Left ventricle myocardium inferior (tissue), 1 donor: ENCODE results near the gene ASMT. TPM values are rescaled to one million over a fixed set of nuclear protein-coding genes. Genes with fewer than 3 reads are reported as not detected.

ENCODE experiments used
- DNase-seq: peaks from one replicate; pipeline ENCODE4 v3.0.0-alpha.2; 2020
- H3K27ac ChIP-seq: fragments of 200-600 bp; replicated peaks from 2 replicates; pipeline ENCODE4 v1.8.0; 2021
- H3K27me3 ChIP-seq: fragments of 200-600 bp; 2 replicates; pipeline ENCODE4 v1.8.0; 2021; ENCODE audit warnings: low read depth
- H3K36me3 ChIP-seq: fragments of 200-600 bp; 2 replicates; pipeline ENCODE4 v1.8.0; 2021
- H3K4me1 ChIP-seq: fragments of 200-600 bp; 2 replicates; pipeline ENCODE4 v1.8.0; 2021
- H3K4me3 ChIP-seq: fragments of 200-600 bp; 2 replicates; pipeline ENCODE4 v1.8.0; 2021; ENCODE audit warnings: mild to moderate bottlenecking, moderate library complexity
- H3K9me3 ChIP-seq: fragments of 200-600 bp; replicated peaks from 2 replicates; pipeline ENCODE4 v1.8.0; 2021
- intact Hi-C: fragments of 100-400 bp; cut with micrococcal nuclease; formaldehyde crosslinking; loops from one replicate; pipeline ENCODE4 v1.11.0; 2022
- total RNA-seq: library from RNA; stranded (reverse); fragmentation: NEBNext Ultra II Directional; extraction: Animal tissue kit (Norgen Biotek cat#: 25700); gene quantifications from one replicate; pipeline ENCODE4 v1.2.1, GENCODE V29; 2021
- TF ChIP-seq, protein P1 (sequence below): fragments of 200-600 bp; IDR thresholded peaks from 2 replicates; pipeline ENCODE4 v1.8.0; 2021; ENCODE audit warnings: antibody characterized with exemption, mild to moderate bottlenecking, borderline replicate concordance
- donor health status: DM: no; HTN: yes; CAD: no; lungs with severe emphysema.

Gene ASMT
- total RNA-seq, 1 donor from 2014 or later: not detected

- TF ChIP-seq, protein P1, sequence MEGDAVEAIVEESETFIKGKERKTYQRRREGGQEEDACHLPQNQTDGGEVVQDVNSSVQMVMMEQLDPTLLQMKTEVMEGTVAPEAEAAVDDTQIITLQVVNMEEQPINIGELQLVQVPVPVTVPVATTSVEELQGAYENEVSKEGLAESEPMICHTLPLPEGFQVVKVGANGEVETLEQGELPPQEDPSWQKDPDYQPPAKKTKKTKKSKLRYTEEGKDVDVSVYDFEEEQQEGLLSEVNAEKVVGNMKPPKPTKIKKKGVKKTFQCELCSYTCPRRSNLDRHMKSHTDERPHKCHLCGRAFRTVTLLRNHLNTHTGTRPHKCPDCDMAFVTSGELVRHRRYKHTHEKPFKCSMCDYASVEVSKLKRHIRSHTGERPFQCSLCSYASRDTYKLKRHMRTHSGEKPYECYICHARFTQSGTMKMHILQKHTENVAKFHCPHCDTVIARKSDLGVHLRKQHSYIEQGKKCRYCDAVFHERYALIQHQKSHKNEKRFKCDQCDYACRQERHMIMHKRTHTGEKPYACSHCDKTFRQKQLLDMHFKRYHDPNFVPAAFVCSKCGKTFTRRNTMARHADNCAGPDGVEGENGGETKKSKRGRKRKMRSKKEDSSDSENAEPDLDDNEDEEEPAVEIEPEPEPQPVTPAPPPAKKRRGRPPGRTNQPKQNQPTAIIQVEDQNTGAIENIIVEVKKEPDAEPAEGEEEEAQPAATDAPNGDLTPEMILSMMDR: no peak
- no peak for DNase-seq
- intact Hi-C loops: no loop called here
- Histone ChIP-seq H3K27me3 (no peaks in the 10 kb centered on the region), H3K36me3 (peaks cover 13% of the 10 kb centered on the region), H3K4me3 (no peak overlapping the region), H3K27ac (no peak overlapping the region), H3K4me1 (no peaks in the 10 kb centered on the region), H3K9me3 (no peaks in the 10 kb centered on the region)
These were observed 5.5 kb upstream of the ASMT start for GRCh38 chrX:1609311-1609710.

DNA sequence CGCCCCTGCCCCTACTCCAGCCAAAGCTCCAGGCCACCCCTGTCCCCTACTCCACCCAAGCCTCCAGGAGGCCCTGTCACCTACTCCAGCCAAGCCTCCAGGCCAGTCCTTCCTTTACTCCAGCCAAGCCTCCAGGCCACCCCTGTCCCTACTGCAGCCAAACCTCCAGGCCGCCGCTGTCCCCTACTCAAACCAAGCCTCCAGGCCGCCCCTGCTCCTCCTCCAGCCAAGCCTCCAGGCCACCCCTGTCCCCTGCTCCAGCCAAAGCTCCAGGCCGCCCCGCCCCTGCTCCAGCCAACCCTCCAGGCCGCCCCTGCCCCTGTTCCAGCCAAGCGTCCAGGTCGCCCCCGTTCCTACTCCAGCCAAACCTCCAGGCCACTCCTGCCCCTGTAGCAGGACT lies 5.1 kb upstream of the ASMT start:
- DNase-seq: no peak
- TF ChIP-seq, protein P1: no peak
- no peaks in the 10 kb centered on the region for H3K4me1 ChIP-seq
- intact Hi-C loops: no loop called here
- no peaks in the 10 kb centered on the region for H3K27me3 ChIP-seq
- no peak overlapping the region for H3K4me3 ChIP-seq
- peaks cover 8% of the 10 kb centered on the region for H3K36me3 ChIP-seq
- H3K27ac ChIP-seq: no peak overlapping the region
- no peaks in the 10 kb centered on the region for H3K9me3 ChIP-seq

- DNase-seq: no peak
- H3K27ac ChIP-seq: no peak overlapping the region
- H3K4me1 ChIP-seq: no peaks in the 10 kb centered on the region
- H3K27me3 ChIP-seq: no peaks in the 10 kb centered on the region
- peaks cover 6% of the 10 kb centered on the region for H3K36me3 ChIP-seq
- TF ChIP-seq, protein P1: no peak
- H3K4me3 ChIP-seq: no peak overlapping the region
- intact Hi-C loops: no loop called here
- no peaks in the 10 kb centered on the region for H3K9me3 ChIP-seq
These were observed 4.7 kb upstream of the ASMT start for GRCh38 chrX:1610166-1610565.

GRCh38 chrX:1610736-1611135 lies 4.1 kb upstream of the ASMT start:
- intact Hi-C loops: no loop called here
- Histone ChIP-seq H3K27me3 (no peaks in the 10 kb centered on the region), H3K9me3 (no peaks in the 10 kb centered on the region), H3K36me3 (peaks cover 6% of the 10 kb centered on the region), H3K27ac (no peak overlapping the region), H3K4me1 (no peaks in the 10 kb centered on the region), H3K4me3 (no peak overlapping the region)
- TF ChIP-seq, protein P1: no peak
- DNase-seq: no peak

GRCh38 chrX:1612641-1613286 lies 2.1 kb upstream of the ASMT start:
- Histone ChIP-seq H3K36me3 (no peaks in the 10 kb centered on the region), H3K4me1 (no peaks in the 10 kb centered on the region), H3K9me3 (no peaks in the 10 kb centered on the region), H3K4me3 (no peak overlapping the region), H3K27me3 (no peaks in the 10 kb centered on the region), H3K27ac (no peak overlapping the region)
- TF ChIP-seq, protein P1: no peak
- intact Hi-C loops: no loop called here
- no peak for DNase-seq
